HepG2 (cell line): Measurements from ENCODE around the gene ZNF415.

Source experiments
- ADNP ChIP-seq: sonication (generic); formaldehyde crosslinking; IDR thresholded peaks from 2 replicates; pipeline ENCODE4 v1.4.0; 2020; ENCODE audit warnings: missing genetic modification reagents
- MAFK ChIP-seq, 2 experiments: IDR thresholded peaks in 1 of 2; conservative IDR thresholded peaks in 1 of 2; 2 replicates each; pipeline ENCODE4 v1.6.1; 2011; ENCODE audit warnings: improper control_type of control experiment in 2 of 2, low read length in 2 of 2
- SMC3 ChIP-seq: IDR thresholded peaks from 2 replicates; pipeline ENCODE4 v1.6.1; 2011; ENCODE audit warnings: low read length, improper control_type of control experiment
- YY1 ChIP-seq: IDR thresholded peaks from 2 replicates; pipeline ENCODE4 v1.6.1; 2011; ENCODE audit warnings: low read length, low read depth, moderate library complexity, mild to moderate bottlenecking; ENCODE audit not compliant: insufficient read depth, insufficient replicate concordance

- TF ChIP-seq YY1 = no peak
- no peak for TF ChIP-seq MAFK (conservative IDR thresholded peaks at IDR 0.05 in 1 of 2, IDR thresholded peaks at IDR 0.05 in 1 of 2; ENCODE audit: low read length in 2 of 2)
- TF ChIP-seq ADNP (CRISPR knock-in tag) = no peak
- no peak for TF ChIP-seq SMC3
Observed at GRCh38 chr19:53161123-53161522, 28.4 kb upstream of the ZNF415 start.
